OCI-LY7 (cell line): Measurements from ENCODE around the gene NPM1. TPM values are rescaled to one million over a fixed set of nuclear protein-coding genes. Genes with fewer than 3 reads are reported as not detected.

Experiments
- BruUV-seq: library from RNA; stranded (reverse); fragments of 400-500 nt; replicated peaks from 2 replicates; lab custom pipeline; 2021; lab: Mats Ljungman, UMichigan
- CTCF ChIA-PET: fragments of 300-600 bp; sonication (Branson Sonifier 250); formaldehyde crosslinking; loops from one replicate; lab custom pipeline; 2022; ENCODE audit warnings: antibody characterized with exemption; ENCODE audit not compliant: unreplicated experiment; lab: Charles Lee
- POLR2A ChIA-PET: fragments of 300-600 bp; sonication (Branson Sonifier 250); formaldehyde crosslinking; loops from one replicate; lab custom pipeline; 2022; ENCODE audit warnings: antibody characterized with exemption; lab: Charles Lee
- DNase-seq: peaks from one replicate; pipeline ENCODE4 v3.0.0-alpha.2; 2015; ENCODE audit warnings: low spot score
- H2AFZ ChIP-seq: fragments of 200-600 bp; sonication (generic), shearing (Covaris generic); 2 replicates; pipeline ENCODE4 v1.6.1; 2014; ENCODE audit warnings: mild to moderate bottlenecking, antibody characterized with exemption, low read length, moderate library complexity
- H3K27ac ChIP-seq: fragments of 200-600 bp; sonication (generic); 2 replicates; pipeline ENCODE4 v1.5.1; 2014; ENCODE audit warnings: mixed run types, low read depth, mild to moderate bottlenecking, moderate library complexity, low read length, inconsistent platforms; ENCODE audit not compliant: poor library complexity, severe bottlenecking
- H3K36me3 ChIP-seq: fragments of 200-600 bp; sonication (generic); 2 replicates; pipeline ENCODE4 v1.6.1; 2014; ENCODE audit warnings: mild to moderate bottlenecking, antibody characterized with exemption, low read length, moderate library complexity, mixed read lengths; ENCODE audit not compliant: insufficient read depth
- H3K4me1 ChIP-seq: fragments of 200-600 bp; sonication (generic); 2 replicates; pipeline ENCODE4 v1.5.1; 2014; ENCODE audit warnings: mild to moderate bottlenecking, low read length; ENCODE audit not compliant: insufficient read depth, poor library complexity, severe bottlenecking
- H3K4me2 ChIP-seq: fragments of 200-600 bp; sonication (generic); 2 replicates; pipeline ENCODE4 v1.6.1; 2014; ENCODE audit warnings: mild to moderate bottlenecking, low read length
- H3K4me3 ChIP-seq: fragments of 200-600 bp; sonication (generic); 2 replicates; pipeline ENCODE4 v1.5.1; 2014; ENCODE audit warnings: mild to moderate bottlenecking, low read depth, low read length; ENCODE audit not compliant: poor library complexity, severe bottlenecking
- H3K79me2 ChIP-seq: fragments of 200-600 bp; sonication (generic); 2 replicates; pipeline ENCODE4 v1.6.1; 2016; ENCODE audit warnings: low read depth, mild to moderate bottlenecking, low read length, moderate library complexity, mixed read lengths; ENCODE audit not compliant: insufficient read depth
- H3K9me2 ChIP-seq: fragments of 200-600 bp; sonication (generic); 2 replicates; pipeline ENCODE4 v1.6.1; 2016; ENCODE audit warnings: mild to moderate bottlenecking, low read length, mixed read lengths; ENCODE audit not compliant: insufficient read depth
- H3K9me3 ChIP-seq: fragments of 200-600 bp; sonication (generic); 2 replicates; pipeline ENCODE4 v1.6.1; 2014; ENCODE audit warnings: mild to moderate bottlenecking, mixed run types, low read length, mixed read lengths
- H4K20me1 ChIP-seq: fragments of 200-600 bp; sonication (generic); 2 replicates; pipeline ENCODE4 v1.6.1; 2014; ENCODE audit warnings: mild to moderate bottlenecking, antibody characterized with exemption, low read length, moderate library complexity, mixed read lengths; ENCODE audit not compliant: insufficient read depth
- CTCF ChIP-seq: fragments of 200-600 bp; sonication (generic); conservative IDR thresholded peaks from 2 replicates; pipeline ENCODE4 v1.5.1; 2014; ENCODE audit warnings: mild to moderate bottlenecking, antibody characterized with exemption, low read length, moderate library complexity, mixed read lengths
- EZH2phosphoT487 ChIP-seq: fragments of 200-600 bp; sonication (generic); IDR thresholded peaks from 2 replicates; pipeline ENCODE4 v1.6.1; 2018; ENCODE audit warnings: low read depth, borderline replicate concordance, mild to moderate bottlenecking, mixed run types, antibody characterized with exemption, low read length, moderate library complexity, mixed read lengths
- intact Hi-C: fragments of 100-400 bp; cut with micrococcal nuclease; formaldehyde crosslinking; loops from one replicate; pipeline ENCODE4 v1.10.0; 2022; ENCODE audit not compliant: unreplicated experiment
- total RNA-seq, 2 experiments: library from RNA; depleted of rRNA in 1 of 2; stranded (reverse); fragments of >200 nt in 1 of 2; shearing (Covaris generic) in 1 of 2; gene quantifications; 2 replicates each; pipeline ENCODE4 v1.2.3, GENCODE V29; 2014 to 2022

Gene NPM1
- total RNA-seq, 2 experiments from 2014 or later, result 1,091 to 2,027 TPM

- H3K79me2 ChIP-seq, result no peaks in the 10 kb centered on the region
- H3K4me1 ChIP-seq, result no peaks in the 10 kb centered on the region
- POLR2A ChIA-PET, result interaction anchor here (0.5 kb wide), 1 partner anchor 1658 kb away, joined by 3 read pairs; no protein-coding TSS in a partner anchor
- H3K9me2 ChIP-seq, result no peaks in the 10 kb centered on the region
- DNase-seq, result no peak
- TF ChIP-seq EZH2phosphoT487 (no peak), CTCF (no peak)
- H2AFZ ChIP-seq, result no peak overlapping the region
- no peak overlapping the region for H3K4me2 ChIP-seq
- BruUV-seq, result no TSS peak
- no peaks in the 10 kb centered on the region for H3K36me3 ChIP-seq
- H4K20me1 ChIP-seq, result no peaks in the 10 kb centered on the region
- no peak overlapping the region for H3K27ac ChIP-seq
- no peaks in the 10 kb centered on the region for H3K9me3 ChIP-seq
- intact Hi-C loops, result no loop called here
- CTCF ChIA-PET, result no interaction called here
- no peak overlapping the region for H3K4me3 ChIP-seq
These were observed 53.7 kb downstream of the NPM1 start for GRCh38 chr5:171441246-171441791.

GRCh38 chr5:171442287-171443042 is 54.8 kb downstream of the NPM1 start:
- Histone ChIP-seq H3K79me2 (no peaks in the 10 kb centered on the region), H2AFZ (no peak overlapping the region), H4K20me1 (no peaks in the 10 kb centered on the region), H3K9me3 (no peaks in the 10 kb centered on the region), H3K4me2 (no peak overlapping the region), H3K27ac (no peak overlapping the region), H3K36me3 (no peaks in the 10 kb centered on the region), H3K4me3 (no peak overlapping the region), H3K4me1 (no peaks in the 10 kb centered on the region), H3K9me2 (no peaks in the 10 kb centered on the region)
- ChIA-PET CTCF (no interaction called here), POLR2A (no interaction called here)
- intact Hi-C loops, result no loop called here
- TF ChIP-seq CTCF (no peak), EZH2phosphoT487 (no peak)
- no TSS peak for BruUV-seq
- no peak for DNase-seq

- no peaks in the 10 kb centered on the region for H3K4me1 ChIP-seq
- H3K36me3 ChIP-seq, result no peaks in the 10 kb centered on the region
- TF ChIP-seq CTCF (no peak), EZH2phosphoT487 (no peak)
- H4K20me1 ChIP-seq, result no peaks in the 10 kb centered on the region
- BruUV-seq, result no TSS peak
- no peaks in the 10 kb centered on the region for H3K9me3 ChIP-seq
- H2AFZ ChIP-seq, result no peak overlapping the region
- H3K27ac ChIP-seq, result no peak overlapping the region
- ChIA-PET CTCF (no interaction called here), POLR2A (interaction anchor here (0.6 to 0.7 kb wide), 2 partner anchors 299 to 1142 kb away, joined by 3 read pairs; no protein-coding TSS in a partner anchor)
- no peaks in the 10 kb centered on the region for H3K9me2 ChIP-seq
- no peak overlapping the region for H3K4me2 ChIP-seq
- no peak overlapping the region for H3K4me3 ChIP-seq
- no peak for DNase-seq
- H3K79me2 ChIP-seq, result no peaks in the 10 kb centered on the region
- intact Hi-C loops, result no loop called here
These were observed 56.9 kb downstream of the NPM1 start for GRCh38 chr5:171444582-171444981.
